ENCODE measurements around the gene RNASE8.

The RNASE8 gene

GRCh38 chr14:21071225-21072030, 13.8 kb downstream of the RNASE8 start:
- in situ Hi-C loops (cut with HindIII; ENCODE audit: low sequenced_read_pairs): no loop called here

- in situ Hi-C loops (cut with HindIII; ENCODE audit: low sequenced_read_pairs): no loop called here
Observed at GRCh38 chr14:21072031-21072473, 14.4 kb downstream of the RNASE8 start.

- in situ Hi-C loops (cut with HindIII; ENCODE audit: low sequenced_read_pairs): no loop called here
Observed at GRCh38 chr14:21072781-21073339, 15.2 kb downstream of the RNASE8 start.

- in situ Hi-C loops (cut with HindIII; ENCODE audit: low sequenced_read_pairs): no loop called here
Observed at GRCh38 chr14:21073921-21074320, 16.3 kb downstream of the RNASE8 start.

- in situ Hi-C loops (cut with HindIII; ENCODE audit: low sequenced_read_pairs): no loop called here
Observed at GRCh38 chr14:21074398-21075272, 17.0 kb downstream of the RNASE8 start.

GRCh38 chr14:21075719-21076437, 18.3 kb downstream of the RNASE8 start:
- in situ Hi-C loops (cut with HindIII; ENCODE audit: low sequenced_read_pairs): no loop called here

GRCh38 chr14:21077672-21078071, 20.1 kb downstream of the RNASE8 start:
- in situ Hi-C loops (cut with HindIII; ENCODE audit: low sequenced_read_pairs): no loop called here

GRCh38 chr14:21078287-21078686, 20.7 kb downstream of the RNASE8 start:
- in situ Hi-C loops (cut with HindIII; ENCODE audit: low sequenced_read_pairs): no loop called here

- in situ Hi-C loops (cut with HindIII; ENCODE audit: low sequenced_read_pairs): no loop called here
Observed at GRCh38 chr14:21078726-21079125, 21.1 kb downstream of the RNASE8 start.

GRCh38 chr14:21081521-21082142, 24.0 kb downstream of the RNASE8 start:
- in situ Hi-C loops (cut with HindIII; ENCODE audit: low sequenced_read_pairs): no loop called here

- in situ Hi-C loops (cut with HindIII; ENCODE audit: low sequenced_read_pairs): no loop called here
Observed at GRCh38 chr14:21083565-21084325, 26.1 kb downstream of the RNASE8 start.

- in situ Hi-C loops (cut with HindIII; ENCODE audit: low sequenced_read_pairs): no loop called here
Observed at GRCh38 chr14:21084396-21084795, 26.8 kb downstream of the RNASE8 start.

GRCh38 chr14:21084998-21085853, 27.6 kb downstream of the RNASE8 start:
- in situ Hi-C loops (cut with HindIII; ENCODE audit: low sequenced_read_pairs): no loop called here

GRCh38 chr14:21086908-21087293, 29.3 kb downstream of the RNASE8 start:
- in situ Hi-C loops (cut with HindIII; ENCODE audit: low sequenced_read_pairs): no loop called here

GRCh38 chr14:21087294-21088091, 29.9 kb downstream of the RNASE8 start:
- in situ Hi-C loops (cut with HindIII; ENCODE audit: low sequenced_read_pairs): no loop called here

- in situ Hi-C loops (cut with HindIII; ENCODE audit: low sequenced_read_pairs): no loop called here
Observed at GRCh38 chr14:21088687-21089086, 31.1 kb downstream of the RNASE8 start.

- in situ Hi-C loops (cut with HindIII; ENCODE audit: low sequenced_read_pairs): no loop called here
Observed at GRCh38 chr14:21089271-21089670, 31.6 kb downstream of the RNASE8 start.

GRCh38 chr14:21089877-21090193, 32.2 kb downstream of the RNASE8 start:
- in situ Hi-C loops (cut with HindIII; ENCODE audit: low sequenced_read_pairs): no loop called here
